Fibroblast of peridontal ligament (primary cell): ENCODE data around the gene FBXO4.

ENCODE experiments used
- DNase-seq: peaks from one replicate; pipeline ENCODE4 v3.0.0-alpha.2; 2010; ENCODE audit errors: extremely low read depth

Gene FBXO4, protein sequence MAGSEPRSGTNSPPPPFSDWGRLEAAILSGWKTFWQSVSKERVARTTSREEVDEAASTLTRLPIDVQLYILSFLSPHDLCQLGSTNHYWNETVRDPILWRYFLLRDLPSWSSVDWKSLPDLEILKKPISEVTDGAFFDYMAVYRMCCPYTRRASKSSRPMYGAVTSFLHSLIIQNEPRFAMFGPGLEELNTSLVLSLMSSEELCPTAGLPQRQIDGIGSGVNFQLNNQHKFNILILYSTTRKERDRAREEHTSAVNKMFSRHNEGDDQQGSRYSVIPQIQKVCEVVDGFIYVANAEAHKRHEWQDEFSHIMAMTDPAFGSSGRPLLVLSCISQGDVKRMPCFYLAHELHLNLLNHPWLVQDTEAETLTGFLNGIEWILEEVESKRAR

DNA sequence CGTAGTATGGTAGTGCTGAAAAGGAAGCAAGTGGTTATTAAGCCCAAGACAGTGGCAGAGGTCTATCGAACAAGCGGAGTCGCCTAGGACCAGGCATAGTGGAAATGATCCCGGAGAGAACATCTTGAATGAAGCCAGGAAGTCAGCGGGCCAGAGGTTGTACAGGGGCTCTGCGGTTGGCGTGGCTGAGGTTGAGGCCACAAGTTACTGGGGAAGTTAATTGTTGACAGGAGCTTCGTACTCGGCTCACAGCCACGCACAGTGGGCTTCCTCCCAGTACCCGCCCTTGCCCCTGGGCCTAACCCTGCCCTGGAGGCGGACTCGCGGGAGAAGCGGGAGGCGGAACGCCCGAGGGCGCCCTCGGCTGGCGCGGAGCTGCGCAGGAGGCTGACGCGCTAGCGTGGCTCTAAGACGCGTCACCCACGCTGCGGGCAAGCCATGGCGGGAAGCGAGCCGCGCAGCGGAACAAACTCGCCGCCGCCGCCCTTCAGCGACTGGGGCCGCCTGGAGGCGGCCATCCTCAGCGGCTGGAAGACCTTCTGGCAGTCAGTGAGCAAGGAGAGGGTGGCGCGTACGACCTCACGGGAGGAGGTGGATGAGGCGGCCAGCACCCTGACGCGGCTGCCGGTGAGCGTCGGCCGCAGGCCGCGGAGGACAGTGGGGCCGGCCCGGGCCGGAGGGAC lies at the start of gene FBXO4:
Gene FBXO4 (plus strand): TSS at position 410 of the 683 bp plus-strand sequence. CDS start 29 bp downstream, at position 439.
- peak; percentile 81 for DNase-seq

- DNase-seq: no peak
Observed at GRCh38 chr5:41876678-41877077, 48.4 kb upstream of the FBXO4 start.

DNA sequence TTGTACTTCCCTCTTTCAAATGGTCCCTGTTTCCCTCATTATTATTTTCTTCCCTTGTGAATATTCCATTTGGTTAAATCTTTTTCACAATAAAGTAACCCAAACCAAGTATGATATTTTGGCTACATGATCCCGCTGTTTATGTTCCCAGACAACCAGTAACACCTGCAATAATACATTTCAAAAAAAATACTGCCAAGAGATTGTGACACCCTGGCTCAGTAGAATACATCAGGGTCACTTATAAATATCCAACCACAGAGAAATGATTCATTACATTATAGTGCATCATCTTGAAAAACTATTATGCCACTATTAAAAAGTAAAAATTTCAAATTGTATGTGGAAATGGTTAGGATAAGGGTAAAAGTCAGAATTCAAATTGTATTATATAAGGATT lies 47.7 kb upstream of the FBXO4 start:
- no peak for DNase-seq

- DNase-seq: no peak
Observed at GRCh38 chr5:41878173-41878572, 46.9 kb upstream of the FBXO4 start.

GRCh38 chr5:41878643-41879478 lies 46.2 kb upstream of the FBXO4 start:
- no peak for DNase-seq

- no peak for DNase-seq
Observed at GRCh38 chr5:41882765-41883164, 42.3 kb upstream of the FBXO4 start.

DNA sequence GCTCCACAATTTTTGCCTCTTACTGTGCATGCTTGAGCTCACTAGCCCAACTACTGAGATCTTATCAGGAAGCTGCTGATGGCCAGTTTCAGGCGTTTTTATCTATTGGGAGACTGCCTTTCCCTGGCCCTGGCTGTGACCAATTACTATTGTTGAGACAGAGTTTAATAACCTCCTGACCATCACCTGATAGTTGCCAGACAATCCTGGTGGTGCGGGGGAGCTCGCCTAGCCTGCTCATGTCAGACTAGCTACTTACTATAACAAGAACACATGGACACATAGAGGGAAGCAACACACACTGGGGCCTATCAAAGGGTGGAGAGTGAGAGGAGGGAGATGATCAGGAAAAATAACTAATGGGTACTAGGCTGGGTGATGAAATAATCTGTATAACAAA lies 41.8 kb upstream of the FBXO4 start:
- DNase-seq: no peak

DNA sequence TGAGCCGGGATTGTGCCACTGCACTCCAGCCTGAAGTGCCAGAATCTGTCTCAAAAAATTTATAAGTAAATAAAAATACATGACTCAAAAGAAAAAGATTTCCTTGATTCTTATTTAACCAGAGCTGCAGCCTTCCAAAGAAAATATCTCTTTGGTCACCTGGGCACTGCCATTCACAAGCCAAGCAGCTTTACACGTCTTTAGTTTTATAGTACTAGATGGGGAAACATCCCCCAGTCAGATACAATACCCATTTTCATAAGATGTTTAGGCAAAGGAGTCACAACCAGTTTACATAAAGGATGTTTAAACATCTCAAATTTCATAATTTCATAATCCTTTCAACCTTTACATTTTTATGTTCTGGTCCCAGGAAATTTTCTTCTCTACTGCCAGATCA lies 41.1 kb upstream of the FBXO4 start:
- DNase-seq: no peak

DNA sequence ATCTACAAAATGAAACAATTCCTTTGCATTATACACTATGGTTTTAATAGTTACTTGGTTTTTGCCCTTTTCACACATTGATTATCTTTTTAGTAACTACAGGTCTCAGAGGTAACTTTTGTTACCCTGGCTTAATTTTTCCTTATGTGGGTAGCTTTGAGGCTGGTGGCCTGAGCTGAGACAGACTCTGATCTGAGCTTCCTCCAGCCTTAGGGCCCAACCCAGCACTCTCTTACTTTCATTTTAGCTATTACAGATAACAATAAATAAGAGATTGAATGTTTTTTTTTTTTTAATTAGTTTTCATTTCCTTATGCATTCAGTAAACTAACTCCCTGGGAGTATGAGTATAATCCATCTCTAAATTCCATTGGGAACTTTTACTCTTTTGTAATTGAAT lies 39.8 kb upstream of the FBXO4 start:
- no peak for DNase-seq

DNA sequence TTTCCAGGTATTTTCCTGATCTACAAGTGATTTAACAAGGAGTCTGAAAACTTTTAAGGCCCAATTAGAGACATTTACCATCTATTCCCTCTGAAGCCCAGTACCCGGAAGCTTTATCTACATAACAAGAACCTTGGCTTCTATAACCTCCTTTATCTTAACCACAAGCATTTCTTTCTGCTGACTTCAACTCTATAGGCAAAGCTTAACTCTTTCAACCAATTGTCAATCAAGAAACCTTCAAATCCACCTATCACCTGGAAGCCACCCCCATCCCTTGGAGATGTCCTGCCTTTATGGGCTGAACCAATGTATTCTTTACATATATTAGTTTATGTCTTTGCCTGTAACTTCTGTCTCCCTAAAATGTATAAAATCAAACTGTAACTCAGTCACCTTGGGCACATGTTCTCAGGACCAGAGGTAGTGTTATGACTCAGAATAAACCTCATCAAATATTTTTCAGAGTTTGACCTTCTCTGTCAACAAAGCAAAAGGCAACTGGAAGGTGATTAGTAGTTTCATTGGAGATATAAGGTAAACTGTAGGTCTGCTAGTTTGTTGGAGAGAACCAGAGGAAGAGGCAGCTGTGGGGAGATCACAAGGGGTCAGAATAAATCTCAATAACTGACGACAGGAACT lies 33.9 kb upstream of the FBXO4 start:
- no peak for DNase-seq

DNA sequence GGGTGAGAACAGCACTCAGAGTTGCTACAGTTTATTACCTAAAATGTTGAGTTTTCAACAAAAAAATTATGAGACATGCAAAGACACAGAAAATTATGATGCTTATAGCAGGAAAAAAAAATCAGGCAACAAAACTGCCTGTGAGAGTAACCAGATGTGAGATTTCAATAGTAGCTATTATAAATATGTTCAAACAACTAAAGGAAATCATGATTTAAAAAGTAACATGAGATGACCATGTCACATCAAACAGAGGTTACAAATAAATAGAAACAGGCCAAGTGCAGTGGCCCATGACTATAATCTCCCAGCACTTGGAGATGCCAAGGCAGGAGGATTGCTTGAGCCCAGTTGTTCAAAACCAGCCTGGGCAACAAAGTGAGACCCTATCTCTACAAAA lies 33.0 kb upstream of the FBXO4 start:
- no peak for DNase-seq

DNA sequence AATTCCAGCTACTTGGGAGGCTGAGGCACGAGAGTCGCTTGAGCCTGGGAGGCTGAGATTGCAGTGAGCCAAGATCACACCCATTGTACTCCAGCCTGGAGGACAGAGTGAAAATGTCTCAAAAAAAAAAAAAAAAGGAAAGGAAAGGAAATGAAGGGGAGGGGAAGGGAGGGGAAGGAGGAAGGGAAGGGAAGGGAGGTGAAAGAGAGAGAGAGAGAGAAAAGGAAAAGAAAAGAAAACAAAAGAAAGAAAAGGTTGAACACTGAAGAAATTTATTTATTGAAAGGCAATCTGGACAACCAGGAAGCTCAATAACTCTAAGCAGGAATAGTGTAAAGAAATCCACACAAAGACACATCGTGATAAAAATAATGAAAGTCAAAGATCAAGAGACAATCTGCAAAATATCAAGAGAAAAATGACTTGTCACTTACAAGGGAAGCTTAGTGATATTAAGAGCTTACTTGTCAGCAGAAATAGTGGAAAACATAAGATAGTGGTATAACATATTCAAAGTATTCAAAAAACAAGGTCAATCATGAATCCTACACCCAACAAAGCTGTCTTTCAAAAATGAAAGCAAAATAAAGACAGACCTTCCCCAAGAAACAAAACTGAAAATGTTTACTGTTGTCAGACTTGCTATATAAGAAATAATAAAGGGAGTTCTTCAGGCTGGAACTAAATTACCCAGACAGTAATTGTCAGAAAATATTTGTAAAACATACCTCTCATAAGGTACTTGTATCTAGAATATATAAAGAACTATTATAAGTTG lies 31.8 kb upstream of the FBXO4 start:
- DNase-seq: no peak

- DNase-seq: no peak
Observed at GRCh38 chr5:41896230-41896629, 28.9 kb upstream of the FBXO4 start.

GRCh38 chr5:41903382-41903891 lies 21.6 kb upstream of the FBXO4 start:
- no peak for DNase-seq

DNA sequence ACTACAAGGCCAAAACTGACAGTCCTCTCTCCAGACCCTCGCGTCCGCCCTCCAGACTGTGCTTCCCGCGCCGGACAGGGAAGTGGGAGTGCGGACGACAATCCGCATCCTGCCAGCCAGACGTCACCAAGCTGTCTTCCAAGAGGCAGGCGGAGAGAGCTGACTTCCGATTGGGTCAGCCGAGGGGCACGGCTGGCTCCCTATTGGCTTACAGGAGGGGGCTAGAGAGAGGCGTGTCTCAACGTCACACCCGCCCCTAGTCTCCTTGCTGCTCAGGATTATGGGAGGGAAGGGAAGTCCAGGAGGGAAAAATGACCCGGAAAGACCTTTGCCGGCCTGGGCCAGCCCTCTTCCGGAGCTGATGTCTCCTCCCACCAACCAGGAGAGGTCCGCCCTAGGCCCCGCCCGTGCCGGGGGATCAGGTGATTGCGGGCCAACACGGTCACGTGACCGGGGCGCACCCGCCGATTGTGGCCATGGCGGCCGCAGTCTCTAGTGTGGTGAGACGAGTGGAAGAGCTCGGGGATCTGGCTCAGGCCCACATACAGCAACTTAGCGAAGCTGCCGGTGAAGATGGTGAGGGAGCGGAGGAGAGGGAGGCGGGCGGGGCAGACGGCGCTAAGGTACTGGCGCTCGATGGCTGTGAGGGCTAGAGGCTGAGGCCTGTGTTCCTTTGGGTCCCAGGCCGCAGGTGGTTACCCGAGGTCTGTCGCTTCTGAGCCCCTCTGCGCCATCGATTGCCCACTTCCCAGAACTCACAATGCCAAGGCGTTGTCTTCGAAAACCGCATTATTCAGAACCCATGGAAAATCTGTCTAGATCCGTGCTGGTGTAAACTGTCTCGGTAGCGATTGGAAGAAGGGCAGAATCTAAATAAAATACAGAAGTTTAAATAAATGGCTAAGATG lies 20.9 kb upstream of the FBXO4 start, which contains the start of gene RIMOC1:
Gene RIMOC1 (plus strand): TSS at position 453 of the 908 bp plus-strand sequence. CDS start 24 bp downstream, at position 477.
- DNase-seq: peak; percentile 100

DNA sequence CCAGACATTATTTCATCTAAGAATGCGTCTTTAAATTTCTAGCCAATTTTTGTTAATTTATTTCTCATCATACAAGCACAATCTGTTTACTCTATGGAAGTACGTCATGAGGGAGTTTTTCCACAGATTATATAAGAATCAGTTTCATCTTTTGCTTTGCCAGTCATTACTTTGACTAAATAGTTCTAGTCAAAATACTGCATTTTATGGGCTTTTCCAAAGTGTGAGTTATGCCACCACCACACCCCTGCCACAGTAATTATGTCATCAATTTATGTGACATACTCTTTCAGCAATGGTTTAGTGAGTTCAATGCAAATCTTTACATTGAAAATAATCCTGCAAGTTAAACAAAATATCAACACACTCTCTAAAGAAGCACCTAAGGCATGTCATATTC lies 18.9 kb upstream of the FBXO4 start:
- no peak for DNase-seq

DNA sequence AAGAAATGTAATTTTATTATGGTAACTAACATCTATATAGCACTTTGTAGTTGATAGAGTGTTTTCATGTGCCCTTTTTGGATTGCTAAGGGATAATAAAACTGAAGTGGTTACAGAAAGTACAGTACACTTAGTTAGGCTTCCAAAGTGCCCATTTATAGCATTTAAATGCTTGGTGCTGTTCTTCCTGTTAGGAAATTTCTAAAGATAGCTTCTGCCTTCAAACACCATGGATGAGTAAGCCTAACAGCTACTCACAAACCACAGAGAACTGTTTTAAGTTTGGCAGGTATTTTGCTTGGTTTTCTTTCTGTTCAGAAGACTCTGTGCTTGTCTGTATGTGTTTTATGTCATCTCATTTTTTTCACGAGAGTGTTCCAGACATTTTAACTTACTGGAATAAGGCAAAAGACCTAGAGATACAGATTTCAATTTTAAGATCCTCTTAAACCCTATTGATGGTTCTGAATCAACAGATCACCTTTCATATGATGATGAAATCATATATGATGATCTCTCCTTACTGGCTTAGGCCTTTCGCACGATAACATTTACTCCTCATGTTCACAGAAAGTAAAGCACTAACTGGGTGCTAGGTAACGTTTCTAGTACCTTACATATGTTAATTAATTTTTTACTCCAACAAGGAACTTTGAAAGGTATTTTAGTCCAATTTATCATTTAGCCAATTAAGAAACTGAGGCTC lies 16.6 kb upstream of the FBXO4 start:
- peak; percentile 71 for DNase-seq

DNA sequence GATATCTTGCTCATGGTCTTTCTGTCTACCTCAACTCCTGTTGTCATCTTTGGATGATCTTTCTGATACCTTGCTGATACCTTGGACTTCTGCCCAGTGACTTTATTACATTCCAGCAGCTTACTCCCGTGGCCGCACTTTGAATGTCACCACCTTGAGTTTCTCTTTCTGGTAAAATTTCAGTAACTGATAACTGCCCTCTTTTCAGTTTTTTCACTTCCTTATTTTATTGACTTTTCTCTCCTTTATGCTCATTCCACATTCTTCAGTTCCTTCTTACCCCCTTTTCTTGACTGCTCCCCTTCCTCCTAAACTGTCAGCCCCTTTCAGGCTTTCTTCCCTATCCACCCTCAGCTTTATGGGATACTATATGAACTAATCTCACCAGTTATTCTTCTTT lies 7.0 kb upstream of the FBXO4 start:
- DNase-seq: no peak

DNA sequence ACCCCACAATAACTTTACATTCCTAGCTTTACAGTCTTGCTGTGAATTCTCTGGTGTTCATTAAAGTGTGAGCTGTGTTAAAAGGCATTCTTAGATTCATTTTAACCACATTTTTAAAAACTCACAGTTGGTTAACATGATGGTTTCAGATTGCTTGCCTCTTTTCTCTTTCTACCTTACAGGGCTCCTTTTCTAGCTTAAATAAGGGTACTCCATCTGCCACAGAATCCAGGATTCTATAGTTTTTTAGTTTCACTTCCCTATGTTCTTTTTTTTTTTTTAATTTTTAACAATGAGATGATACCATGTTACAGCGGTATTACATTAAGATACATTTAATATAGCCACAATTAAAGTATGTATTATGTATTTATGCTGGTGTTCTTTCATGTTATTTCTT lies 3.9 kb upstream of the FBXO4 start:
- DNase-seq: peak; percentile 3
